T-helper 1 cell (primary cell): Measurements from ENCODE around the gene NPR1.
"Not testable (repeated sequence)": the region's sequence is repeated elsewhere in the genome, so short reads cannot be mapped to it uniquely, and the experiment has no call there.

Experiments used
- DNase-seq, 5 donors: peaks; one replicate each; pipeline ENCODE4 v3.0.0-alpha.2; 2012 to 2020

Gene NPR1

GRCh38 chr1:153649863-153650235 lies 28.6 kb upstream of the NPR1 start:
- DNase-seq = no peak

DNA sequence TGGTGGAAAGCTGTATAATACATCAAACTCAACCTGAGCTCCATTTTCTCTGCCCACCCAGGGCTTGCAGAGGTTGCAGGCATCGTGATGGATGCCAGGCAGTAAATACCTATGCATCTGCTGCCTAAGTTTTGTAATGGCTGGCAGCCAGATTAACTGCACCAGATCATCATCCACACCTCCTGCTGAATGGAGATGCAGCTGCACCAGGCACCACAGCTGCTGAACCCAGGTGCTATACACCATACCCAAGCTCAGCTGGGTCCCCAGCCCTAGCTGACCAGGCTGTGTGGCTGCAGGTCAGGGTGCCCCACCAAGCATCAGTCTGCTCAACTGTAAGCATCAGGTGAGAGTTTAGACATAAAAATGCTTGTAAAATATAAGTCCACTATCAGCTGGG lies 26.7 kb upstream of the NPR1 start:
- no peak for DNase-seq

DNA sequence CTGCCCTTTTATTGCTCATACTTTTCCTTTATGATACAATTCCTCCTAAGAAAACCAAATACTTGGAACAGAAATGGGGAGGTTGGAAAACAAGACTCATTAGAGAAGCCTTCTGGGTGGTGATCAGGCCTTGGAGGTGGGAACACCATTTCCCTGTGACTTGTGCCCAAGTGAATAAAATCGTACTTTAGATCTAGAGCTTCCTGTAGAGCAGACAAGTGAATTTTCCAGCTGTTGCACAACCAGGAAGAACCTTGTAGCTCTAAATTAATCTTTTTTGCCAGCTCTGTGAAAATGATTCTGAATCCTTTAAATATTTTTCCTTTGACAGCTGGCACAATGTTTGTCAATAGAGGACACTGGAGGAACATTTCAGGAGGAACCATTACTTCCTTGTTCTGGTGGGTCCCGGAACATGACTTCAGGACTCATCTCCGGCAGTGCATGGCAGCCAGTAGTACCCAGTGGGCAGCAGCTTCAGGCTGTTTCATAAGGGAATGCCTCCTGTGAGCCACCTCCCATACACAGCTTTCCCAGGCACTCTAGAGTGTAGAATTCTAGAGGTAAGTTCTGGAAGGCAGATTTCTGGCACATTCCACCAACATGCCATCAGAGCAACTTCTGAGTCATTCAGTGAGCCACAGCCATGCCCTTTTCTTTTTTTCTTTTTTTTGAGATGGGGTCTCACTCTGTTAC lies 25.5 kb upstream of the NPR1 start:
- no peak for DNase-seq

DNA sequence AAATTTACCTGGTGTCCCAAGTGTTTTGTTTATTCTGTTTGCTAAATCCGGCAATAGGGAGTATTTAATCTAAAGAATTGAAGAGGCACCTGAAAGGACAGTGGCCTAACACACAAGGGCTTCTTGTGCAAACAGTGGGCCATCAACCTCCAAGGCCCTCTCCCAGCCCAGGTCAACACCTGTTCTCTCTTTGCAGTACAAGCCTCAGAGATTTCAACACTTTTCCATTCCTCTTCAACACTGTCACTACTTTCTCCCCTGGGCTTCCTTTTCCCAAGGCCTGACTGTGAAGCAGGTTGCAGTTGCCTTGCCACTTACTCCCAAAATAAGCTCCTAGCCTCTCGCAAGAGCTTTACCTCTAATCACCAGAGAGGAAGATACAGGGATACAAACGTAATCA lies 23.2 kb upstream of the NPR1 start:
- DNase-seq = no peak

- peak; percentile 70 to 91 (median 83) for DNase-seq
Observed at GRCh38 chr1:153658400-153659174, 19.9 kb upstream of the NPR1 start, which contains the start of gene SNAPIN. Gene SNAPIN, plus strand, starts transcription at chr1:153658703. Its CDS starts 41 bp downstream, at chr1:153658744.

DNA sequence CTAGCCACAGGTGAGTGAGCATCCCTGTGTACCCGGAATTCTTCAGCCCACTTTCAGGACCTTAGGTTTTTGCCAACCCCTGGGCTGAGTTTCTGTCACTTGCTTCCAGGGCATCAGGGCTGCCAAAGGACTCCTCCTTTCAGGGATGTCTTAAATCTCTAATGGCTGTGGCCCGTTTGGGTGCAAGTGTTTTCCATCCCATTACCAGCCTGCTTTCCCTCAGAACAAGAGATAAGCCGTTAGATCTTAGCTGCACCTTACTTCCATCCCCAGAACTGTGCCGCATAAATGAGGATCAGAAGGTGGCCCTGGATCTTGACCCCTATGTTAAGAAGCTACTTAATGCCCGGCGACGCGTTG lies 19.3 kb upstream of the NPR1 start:
- DNase-seq = no peak

DNA sequence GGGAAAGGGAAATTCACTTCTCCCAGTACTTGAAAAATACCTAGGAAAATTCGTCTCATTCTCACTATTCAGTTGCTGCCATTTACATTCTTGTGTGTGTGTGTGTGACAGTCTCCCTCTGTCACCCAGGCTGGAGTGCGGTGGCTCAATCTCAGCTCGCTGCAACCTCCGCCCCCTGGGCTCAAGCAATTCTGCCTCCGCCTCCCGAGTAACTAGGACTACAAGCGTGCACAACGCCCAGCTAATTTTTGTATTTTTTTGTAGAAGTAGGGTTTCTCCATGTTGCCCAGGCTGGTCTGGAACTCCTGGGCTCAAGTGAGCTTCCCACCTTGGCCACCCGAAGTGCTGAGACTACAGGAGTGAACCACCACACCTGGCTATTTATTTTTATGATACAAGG lies 18.8 kb upstream of the NPR1 start:
- DNase-seq = no peak

GRCh38 chr1:153661111-153661708 lies 17.3 kb upstream of the NPR1 start:
- no peak for DNase-seq

- DNase-seq = no peak
Observed at GRCh38 chr1:153662269-153662668, 16.2 kb upstream of the NPR1 start.

GRCh38 chr1:153663211-153663610 lies 15.3 kb upstream of the NPR1 start:
- no peak for DNase-seq

- no peak for DNase-seq
Observed at GRCh38 chr1:153667439-153667838, 11.0 kb upstream of the NPR1 start.

DNA sequence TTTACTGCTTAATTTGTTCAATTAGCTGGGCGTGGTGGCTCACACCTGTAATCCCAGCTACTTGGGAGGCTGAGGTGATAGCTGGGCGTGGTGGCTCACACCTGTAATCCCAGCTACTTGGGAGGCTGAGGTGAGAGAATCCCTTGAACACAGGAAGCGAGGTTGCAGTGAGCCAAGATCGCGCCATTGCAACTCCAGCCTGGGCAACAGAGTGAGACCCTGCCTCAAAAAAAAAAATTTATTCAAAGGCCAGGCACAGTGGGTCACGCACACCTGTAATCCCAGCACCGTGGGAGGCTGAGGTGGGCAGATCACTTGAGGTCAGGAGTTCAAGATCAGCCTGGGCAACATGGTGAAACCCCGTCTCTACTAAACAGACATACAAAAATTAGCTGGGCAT lies 9.8 kb upstream of the NPR1 start:
- not testable (repeated sequence) for DNase-seq

DNA sequence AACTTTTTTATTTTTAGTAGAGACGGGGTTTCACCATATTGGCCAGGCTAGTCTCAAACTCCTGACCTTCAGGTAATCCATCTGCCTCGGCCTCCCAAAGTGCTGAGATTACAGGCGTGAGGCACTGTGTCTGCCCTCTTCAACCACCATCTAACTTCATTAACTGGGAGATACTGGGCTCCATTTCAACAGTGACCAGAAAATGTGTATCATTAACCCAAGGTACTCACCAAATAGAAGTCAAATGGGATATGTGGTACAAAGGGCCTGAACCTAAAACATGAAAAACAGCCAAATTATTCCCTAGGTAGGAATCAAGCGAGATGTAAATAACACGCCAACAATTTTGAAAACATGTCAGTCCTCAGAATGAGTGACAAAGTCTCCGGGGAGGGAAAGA lies 8.9 kb upstream of the NPR1 start:
- DNase-seq = no peak

DNA sequence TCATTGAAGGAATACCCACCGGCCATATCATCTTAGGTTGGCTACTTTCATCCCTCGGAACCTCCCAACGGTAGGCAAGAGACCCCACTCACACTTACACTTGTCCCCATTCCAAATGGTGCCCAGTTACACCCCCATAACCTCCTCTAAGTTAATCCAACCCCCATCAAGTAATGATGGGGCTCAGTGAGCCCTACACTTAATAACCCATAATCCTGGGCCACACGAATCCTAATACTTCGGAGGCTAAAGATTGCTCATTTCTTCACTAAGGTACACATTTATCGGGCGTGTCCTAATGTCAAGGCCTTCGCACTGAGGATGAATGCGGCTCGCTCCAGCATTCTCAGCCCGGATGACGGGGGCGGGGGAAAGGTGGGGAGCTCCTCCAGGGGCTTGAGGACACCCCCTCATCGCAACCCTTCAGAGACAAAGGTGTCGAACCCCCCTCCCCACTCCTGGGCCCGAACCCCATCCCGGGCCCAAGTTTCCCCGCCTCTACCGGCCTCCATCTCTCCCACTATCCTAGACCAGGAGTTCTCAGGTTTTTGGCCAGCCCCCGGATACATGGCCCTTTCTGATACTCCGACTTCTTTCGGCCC lies 8.1 kb upstream of the NPR1 start:
- peak in 1 of 5 donors; percentile 11 for DNase-seq

GRCh38 chr1:153670859-153671627 lies 7.4 kb upstream of the NPR1 start, which contains the start of gene ILF2:
Gene ILF2, minus strand, starts transcription at chr1:153670993. Its CDS starts 71 bp downstream, at chr1:153670922.
- peak; percentile 93 to 99 (median 96) for DNase-seq

- peak in 3 of 5 donors; percentile 23 to 61 (median 46) for DNase-seq
Observed at GRCh38 chr1:153671628-153672353, 6.7 kb upstream of the NPR1 start.

GRCh38 chr1:153673511-153673910 lies 5.0 kb upstream of the NPR1 start:
- DNase-seq = no peak

DNA sequence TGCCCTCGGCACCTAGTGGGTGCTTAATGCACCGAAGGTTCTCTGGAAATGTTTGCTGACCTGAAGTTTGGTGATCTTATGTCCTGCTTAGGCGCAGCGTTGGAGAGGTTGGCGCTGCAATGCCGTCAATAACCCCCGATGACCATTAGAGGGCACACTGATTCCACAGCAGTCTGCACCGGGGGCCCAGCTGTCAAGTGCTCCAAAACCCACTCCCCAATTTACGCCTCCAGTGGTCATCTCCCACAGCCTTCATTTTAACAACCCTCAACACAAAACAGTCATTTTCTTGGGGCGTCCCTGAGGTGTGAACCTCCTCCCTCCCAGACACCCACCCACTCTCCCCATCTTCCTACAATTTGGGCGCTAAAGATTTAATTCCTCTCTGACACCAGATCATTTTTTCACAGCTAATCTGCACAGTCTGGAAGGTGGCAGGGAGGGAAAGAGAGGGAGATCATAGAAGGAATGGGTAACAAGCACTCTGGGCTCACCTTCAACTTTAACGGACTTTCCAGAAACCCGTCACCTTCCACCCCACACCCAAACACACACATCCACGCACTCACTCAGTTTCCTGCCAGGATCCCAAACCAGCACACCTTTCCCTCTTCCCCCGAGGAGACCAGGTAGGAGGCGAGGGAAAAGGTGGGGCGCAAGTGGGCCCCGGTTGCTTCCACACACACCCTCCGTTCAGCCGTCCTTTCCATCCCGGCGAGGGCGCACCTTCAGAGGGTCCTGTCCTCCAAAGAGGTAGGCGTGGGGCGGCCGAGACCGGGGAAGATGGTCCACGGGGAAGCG lies 570 bp upstream of the NPR1 start:
- peak in 2 of 5 donors; percentile 29 to 47 for DNase-seq

- peak in 2 of 5 donors; percentile 10 to 17 for DNase-seq
Observed at GRCh38 chr1:153679337-153680119, 1.0 kb downstream of the NPR1 start.

DNA sequence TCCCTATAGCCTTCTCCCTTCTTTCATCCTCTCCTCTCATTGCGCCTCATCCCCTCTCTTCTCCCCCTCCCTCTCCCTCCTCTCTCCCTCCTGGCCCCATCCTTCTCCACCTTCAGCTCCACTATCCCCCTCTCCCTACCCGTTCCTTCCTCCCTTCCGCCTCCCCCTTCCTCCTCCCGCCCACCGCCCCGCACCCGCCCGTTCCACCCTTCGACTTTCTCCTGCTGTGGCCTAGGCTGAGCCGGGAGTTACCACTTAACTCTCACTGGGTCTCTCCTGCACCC lies 1.6 kb downstream of the NPR1 start:
- DNase-seq = no peak
